ENCODE data around the gene BAIAP2L2. TPM values are rescaled to one million over a fixed set of nuclear protein-coding genes. Genes with fewer than 3 reads are reported as not detected.

BAIAP2L2 gene
- polyA plus RNA-seq, 3 donors: 4.3 to 4.8 (median 4.3) TPM

GRCh38 chr22:38070250-38070921 is 40.1 kb downstream of the BAIAP2L2 start:
- DNase-seq (ENCODE audit: low read depth in 3 of 3, low spot score in 2 of 3): no peak

- no peak for DNase-seq (ENCODE audit: low read depth in 3 of 3, low spot score in 2 of 3)
Observed at GRCh38 chr22:38069372-38070249, 40.9 kb downstream of the BAIAP2L2 start.

- no peak for DNase-seq (ENCODE audit: low read depth in 3 of 3, low spot score in 2 of 3)
Observed at GRCh38 chr22:38068641-38069371, 41.7 kb downstream of the BAIAP2L2 start.

- DNase-seq (ENCODE audit: low read depth in 3 of 3, low spot score in 2 of 3): no peak
Observed at GRCh38 chr22:38067761-38068360, 42.6 kb downstream of the BAIAP2L2 start.

- DNase-seq (ENCODE audit: low read depth in 3 of 3, low spot score in 2 of 3): no peak
Observed at GRCh38 chr22:38067028-38067415, 43.5 kb downstream of the BAIAP2L2 start.

GRCh38 chr22:38066381-38067027 is 44.0 kb downstream of the BAIAP2L2 start:
- no peak for DNase-seq (ENCODE audit: low read depth in 3 of 3, low spot score in 2 of 3)

GRCh38 chr22:38065539-38065938 is 44.9 kb downstream of the BAIAP2L2 start:
- DNase-seq (ENCODE audit: low read depth in 3 of 3, low spot score in 2 of 3): no peak

GRCh38 chr22:38062791-38063190 is 47.7 kb downstream of the BAIAP2L2 start:
- no peak for DNase-seq (ENCODE audit: low read depth in 3 of 3, low spot score in 2 of 3)

- peak; percentile 83 to 87 (median 85) for DNase-seq (ENCODE audit: low read depth in 3 of 3, low spot score in 2 of 3)
Observed at GRCh38 chr22:38056969-38057891, 53.3 kb downstream of the BAIAP2L2 start, which contains the start of gene PICK1. TSS of gene PICK1 (plus strand) at chr22:38057404. CDS start at chr22:38057810, 406 bp downstream.

- peak in 2 of 3 donors; percentile 65 to 72 for DNase-seq (ENCODE audit: low read depth in 3 of 3, low spot score in 2 of 3)
Observed at GRCh38 chr22:38051900-38052862, 58.3 kb downstream of the BAIAP2L2 start.

GRCh38 chr22:38051261-38051660 is 59.2 kb downstream of the BAIAP2L2 start:
- DNase-seq (ENCODE audit: low read depth in 3 of 3, low spot score in 2 of 3): no peak

GRCh38 chr22:38050720-38051119 is 59.8 kb downstream of the BAIAP2L2 start:
- DNase-seq (ENCODE audit: low read depth in 3 of 3, low spot score in 2 of 3): no peak

- DNase-seq (ENCODE audit: low read depth in 3 of 3, low spot score in 2 of 3): no peak
Observed at GRCh38 chr22:38049812-38050619, 60.5 kb downstream of the BAIAP2L2 start.

GRCh38 chr22:38046070-38046748 is 64.3 kb downstream of the BAIAP2L2 start:
- no peak for DNase-seq (ENCODE audit: low read depth in 3 of 3, low spot score in 2 of 3)

- no peak for DNase-seq (ENCODE audit: low read depth in 3 of 3, low spot score in 2 of 3)
Observed at GRCh38 chr22:38043151-38044039, 67.1 kb downstream of the BAIAP2L2 start.

- DNase-seq (ENCODE audit: low read depth in 3 of 3, low spot score in 2 of 3): no peak
Observed at GRCh38 chr22:38042488-38042790, 68.0 kb downstream of the BAIAP2L2 start.

All from right renal cortex interstitium (tissue), 3 donors.